Germinal center (tissue), 1 donor: ENCODE results near the gene DPH7.
"Not testable (repeated sequence)": the region's sequence is repeated elsewhere in the genome, so short reads cannot be mapped to it uniquely, and the experiment has no call there.

Experiments used
- DNase-seq: peaks from one replicate; pipeline ENCODE4 v3.0.0; 2012; ENCODE audit warnings: mixed read lengths, low spot score

The DPH7 gene

GRCh38 chr9:137516144-137516917 is 62.4 kb downstream of the DPH7 start:
- no peak for DNase-seq

GRCh38 chr9:137515338-137515724 is 63.4 kb downstream of the DPH7 start:
- no peak for DNase-seq

- DNase-seq = no peak
Observed at GRCh38 chr9:137514691-137515337, 63.9 kb downstream of the DPH7 start.

GRCh38 chr9:137513801-137514570 is 64.7 kb downstream of the DPH7 start:
- not testable (repeated sequence) for DNase-seq

- DNase-seq = not testable (repeated sequence)
Observed at GRCh38 chr9:137513136-137513535, 65.6 kb downstream of the DPH7 start.

- DNase-seq = no peak
Observed at GRCh38 chr9:137511758-137512463, 66.8 kb downstream of the DPH7 start.

- not testable (repeated sequence) for DNase-seq
Observed at GRCh38 chr9:137511126-137511525, 67.6 kb downstream of the DPH7 start.

- no peak for DNase-seq
Observed at GRCh38 chr9:137509198-137509597, 69.5 kb downstream of the DPH7 start.

- DNase-seq = no peak
Observed at GRCh38 chr9:137506702-137507171, 72.0 kb downstream of the DPH7 start.

- DNase-seq = no peak
Observed at GRCh38 chr9:137506274-137506673, 72.5 kb downstream of the DPH7 start.

GRCh38 chr9:137505421-137506140 is 73.1 kb downstream of the DPH7 start:
- no peak for DNase-seq
